ENCODE results near the gene GRIP1. TPM values are rescaled to one million over a fixed set of nuclear protein-coding genes. Genes with fewer than 3 reads are reported as not detected.

GRIP1 gene
- total RNA-seq, 1 donor from 2014 or later, result 0.47 TPM

- TF ChIP-seq CTCF (IDR thresholded peaks at IDR 0.05; ENCODE audit: borderline replicate concordance), result no peak
- Histone ChIP-seq H3K9me3 (replicated peaks) (no peaks in the 10 kb centered on the region), H3K4me1 (no peaks in the 10 kb centered on the region), H3K27ac (replicated peaks) (no peak overlapping the region), H3K27me3 (ENCODE audit: low read depth) (no peaks in the 10 kb centered on the region), H3K4me3 (no peak overlapping the region), H3K36me3 (no peaks in the 10 kb centered on the region)
- intact Hi-C loops (cut with micrococcal nuclease), result no loop called here
- DNase-seq, result no peak
Observed at GRCh38 chr12:66496595-66496994, 182.3 kb downstream of the GRIP1 start.

GRCh38 chr12:66495709-66496108 lies 183.2 kb downstream of the GRIP1 start:
- intact Hi-C loops (cut with micrococcal nuclease), result no loop called here
- H3K36me3 ChIP-seq, result no peaks in the 10 kb centered on the region
- H3K27me3 ChIP-seq (ENCODE audit: low read depth), result no peaks in the 10 kb centered on the region
- no peak overlapping the region for H3K27ac ChIP-seq (replicated peaks)
- no peaks in the 10 kb centered on the region for H3K9me3 ChIP-seq (replicated peaks)
- DNase-seq, result no peak
- no peak for TF ChIP-seq CTCF (IDR thresholded peaks at IDR 0.05; ENCODE audit: borderline replicate concordance)
- H3K4me3 ChIP-seq, result no peak overlapping the region
- H3K4me1 ChIP-seq, result no peaks in the 10 kb centered on the region

DNA sequence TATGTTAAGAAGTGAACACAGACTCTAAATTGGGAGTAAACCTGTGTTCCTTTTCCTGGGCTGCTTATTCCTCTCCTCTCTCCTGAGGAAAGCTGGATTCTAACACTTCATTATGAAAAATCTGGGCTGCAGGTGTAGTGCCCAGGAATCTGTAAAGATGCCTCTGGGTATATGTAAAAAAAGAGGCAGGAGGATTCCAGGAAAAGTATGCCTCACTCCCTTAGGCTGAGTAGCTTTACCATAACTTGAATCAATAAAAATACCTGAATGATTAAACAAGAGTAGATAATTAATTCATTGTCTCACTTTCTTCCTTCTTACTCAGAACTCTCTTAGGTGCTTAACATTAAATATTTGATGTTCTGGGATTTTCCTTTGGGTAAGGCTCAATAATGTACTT lies 185.1 kb downstream of the GRIP1 start:
- no peak for DNase-seq
- intact Hi-C loops (cut with micrococcal nuclease), result no loop called here
- Histone ChIP-seq H3K27ac (replicated peaks) (no peak overlapping the region), H3K27me3 (ENCODE audit: low read depth) (no peaks in the 10 kb centered on the region), H3K4me3 (no peak overlapping the region), H3K36me3 (no peaks in the 10 kb centered on the region), H3K4me1 (no peaks in the 10 kb centered on the region), H3K9me3 (replicated peaks) (peaks cover 8% of the 10 kb centered on the region)
- no peak for TF ChIP-seq CTCF (IDR thresholded peaks at IDR 0.05; ENCODE audit: borderline replicate concordance)

DNA sequence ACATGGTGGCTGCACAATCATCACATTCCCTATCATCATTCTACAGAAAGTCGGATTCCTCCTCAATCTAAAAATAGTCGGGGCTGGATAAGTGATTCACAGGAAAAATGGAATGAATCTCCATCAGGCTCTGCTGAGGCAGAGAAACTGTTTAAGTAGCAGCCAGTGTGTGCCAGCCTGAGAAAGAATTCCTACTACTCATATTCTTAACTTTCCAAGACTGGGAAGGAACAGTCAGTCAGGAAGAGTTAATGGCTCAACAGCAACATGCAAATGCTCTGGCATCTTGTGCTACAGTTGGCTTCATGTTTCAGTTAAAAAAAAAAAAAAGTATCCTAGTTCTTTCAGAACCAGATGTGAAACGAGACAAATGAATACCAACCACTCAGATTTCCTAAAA lies 187.0 kb downstream of the GRIP1 start:
- TF ChIP-seq CTCF (IDR thresholded peaks at IDR 0.05; ENCODE audit: borderline replicate concordance), result no peak
- intact Hi-C loops (cut with micrococcal nuclease), result no loop called here
- H3K27me3 ChIP-seq (ENCODE audit: low read depth), result no peaks in the 10 kb centered on the region

DNA sequence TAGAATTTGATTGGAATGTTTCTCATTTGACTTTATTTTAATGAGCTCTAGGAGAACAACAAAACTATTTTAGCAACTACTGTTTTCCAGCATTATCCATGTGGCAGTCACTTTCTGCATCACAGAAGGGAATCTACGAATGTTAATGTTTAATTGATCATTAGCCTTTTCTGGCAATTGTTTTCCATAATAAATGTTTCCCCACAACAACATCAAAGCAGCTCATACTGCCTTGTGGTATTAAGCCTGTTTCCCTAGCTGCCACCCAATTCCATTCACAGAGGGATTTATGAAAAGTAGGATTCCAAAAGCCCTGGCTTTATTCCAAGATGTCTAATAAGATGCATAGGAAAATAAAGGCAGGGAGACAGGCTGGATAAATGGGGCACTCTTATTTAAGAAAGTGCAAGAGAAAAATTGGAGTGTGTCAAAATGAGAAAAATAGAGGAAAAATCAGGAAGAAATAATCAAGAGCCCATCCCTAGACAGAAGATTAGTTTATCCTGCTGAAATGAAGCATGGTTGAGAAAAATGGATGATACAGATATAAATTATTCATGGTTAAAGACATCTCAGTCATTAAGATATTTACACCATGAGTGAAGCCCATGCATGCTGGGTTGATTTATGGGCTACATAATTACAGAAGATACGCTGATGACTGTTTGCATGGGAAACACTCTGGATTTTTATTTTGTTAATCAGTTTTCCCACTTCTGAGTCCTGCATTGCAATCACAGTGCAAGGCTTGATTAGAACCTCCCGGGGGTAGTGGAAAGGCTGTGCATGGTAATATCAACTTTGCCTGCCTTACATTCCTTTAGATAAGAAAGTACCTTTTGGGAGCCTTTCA lies 196.3 kb downstream of the GRIP1 start:
- Histone ChIP-seq H3K27ac (replicated peaks) (no peak overlapping the region), H3K4me1 (peaks cover 10% of the 10 kb centered on the region), H3K27me3 (ENCODE audit: low read depth) (no peaks in the 10 kb centered on the region), H3K4me3 (no peak overlapping the region), H3K9me3 (replicated peaks) (peaks cover 29% of the 10 kb centered on the region), H3K36me3 (no peaks in the 10 kb centered on the region)
- no peak for TF ChIP-seq CTCF (IDR thresholded peaks at IDR 0.05; ENCODE audit: borderline replicate concordance)
- no peak for DNase-seq
- intact Hi-C loops (cut with micrococcal nuclease), result no loop called here

More for the DNA sequence above, 187.0 kb downstream of the GRIP1 start:
- Histone ChIP-seq H3K4me3 (no peak overlapping the region), H3K9me3 (replicated peaks) (peaks cover 8% of the 10 kb centered on the region), H3K27ac (replicated peaks) (no peak overlapping the region), H3K36me3 (no peaks in the 10 kb centered on the region), H3K4me1 (no peaks in the 10 kb centered on the region)
- DNase-seq, result no peak
